Endothelial cell (in vitro differentiated cells): ENCODE data around the gene FOXK1. TPM values are rescaled to one million over a fixed set of nuclear protein-coding genes. Genes with fewer than 3 reads are reported as not detected.
"Not testable (repeated sequence)": the region's sequence is repeated elsewhere in the genome, so short reads cannot be mapped to it uniquely, and the experiment has no call there.

ENCODE experiments used
- DNase-seq: peaks from one replicate; pipeline ENCODE4 v3.0.0; 2021; ENCODE audit warnings: low spot score
- H3K27ac Mint-ChIP-seq: one replicate; pipeline ENCODE4 v1.8.0; 2021; ENCODE audit warnings: mixed read lengths, inconsistent platforms; ENCODE audit not compliant: unreplicated experiment
- H3K27me3 Mint-ChIP-seq: one replicate; pipeline ENCODE4 v1.8.0; 2021; ENCODE audit warnings: mild to moderate bottlenecking, moderate library complexity, mixed read lengths, inconsistent platforms; ENCODE audit not compliant: unreplicated experiment
- H3K36me3 Mint-ChIP-seq: one replicate; pipeline ENCODE4 v1.8.0; 2021; ENCODE audit warnings: mild to moderate bottlenecking, low read depth, mixed read lengths, inconsistent platforms; ENCODE audit not compliant: unreplicated experiment
- H3K4me1 Mint-ChIP-seq: one replicate; pipeline ENCODE4 v1.8.0; 2021; ENCODE audit warnings: mild to moderate bottlenecking, mixed read lengths, inconsistent platforms; ENCODE audit not compliant: unreplicated experiment
- H3K4me3 Mint-ChIP-seq: one replicate; pipeline ENCODE4 v1.8.0; 2021; ENCODE audit warnings: mild to moderate bottlenecking, mixed read lengths, inconsistent platforms; ENCODE audit not compliant: unreplicated experiment
- H3K9me3 Mint-ChIP-seq: one replicate; pipeline ENCODE4 v1.8.0; 2021; ENCODE audit warnings: mixed read lengths, inconsistent platforms; ENCODE audit not compliant: unreplicated experiment
- total RNA-seq: library from RNA; stranded (reverse); fragmentation: NEBNext Ultra II Directional; extraction: Animal tissue kit (Norgen Biotek cat#: 25700); gene quantifications from one replicate; pipeline ENCODE4 v1.2.1, GENCODE V29; 2021; ENCODE audit not compliant: unreplicated experiment
- TF ChIP-seq, protein P1 (sequence below): fragments of 200-600 bp; sonication (generic); IDR thresholded peaks from one replicate; pipeline ENCODE4 v1.5.0; 2021; ENCODE audit warnings: antibody characterized with exemption; ENCODE audit not compliant: unreplicated experiment

FOXK1 gene
- total RNA-seq, 1 donor from 2014 or later: 73.8 TPM

GRCh38 chr7:4641091-4641666 is 40.9 kb upstream of the FOXK1 start:
- Mint-ChIP-seq H3K36me3 (peaks cover 9% of the 10 kb centered on the region), H3K9me3 (peaks cover 17% of the 10 kb centered on the region), H3K27me3 (peaks cover 2% of the 10 kb centered on the region), H3K4me3 (no peak overlapping the region), H3K4me1 (no peaks in the 10 kb centered on the region), H3K27ac (no peak overlapping the region)
- TF ChIP-seq, protein P1, sequence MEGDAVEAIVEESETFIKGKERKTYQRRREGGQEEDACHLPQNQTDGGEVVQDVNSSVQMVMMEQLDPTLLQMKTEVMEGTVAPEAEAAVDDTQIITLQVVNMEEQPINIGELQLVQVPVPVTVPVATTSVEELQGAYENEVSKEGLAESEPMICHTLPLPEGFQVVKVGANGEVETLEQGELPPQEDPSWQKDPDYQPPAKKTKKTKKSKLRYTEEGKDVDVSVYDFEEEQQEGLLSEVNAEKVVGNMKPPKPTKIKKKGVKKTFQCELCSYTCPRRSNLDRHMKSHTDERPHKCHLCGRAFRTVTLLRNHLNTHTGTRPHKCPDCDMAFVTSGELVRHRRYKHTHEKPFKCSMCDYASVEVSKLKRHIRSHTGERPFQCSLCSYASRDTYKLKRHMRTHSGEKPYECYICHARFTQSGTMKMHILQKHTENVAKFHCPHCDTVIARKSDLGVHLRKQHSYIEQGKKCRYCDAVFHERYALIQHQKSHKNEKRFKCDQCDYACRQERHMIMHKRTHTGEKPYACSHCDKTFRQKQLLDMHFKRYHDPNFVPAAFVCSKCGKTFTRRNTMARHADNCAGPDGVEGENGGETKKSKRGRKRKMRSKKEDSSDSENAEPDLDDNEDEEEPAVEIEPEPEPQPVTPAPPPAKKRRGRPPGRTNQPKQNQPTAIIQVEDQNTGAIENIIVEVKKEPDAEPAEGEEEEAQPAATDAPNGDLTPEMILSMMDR: no peak
- DNase-seq: no peak

GRCh38 chr7:4641667-4642467 is 40.2 kb upstream of the FOXK1 start:
- Mint-ChIP-seq H3K4me1 (no peaks in the 10 kb centered on the region), H3K27ac (no peak overlapping the region), H3K27me3 (peaks cover 2% of the 10 kb centered on the region), H3K36me3 (peaks cover 9% of the 10 kb centered on the region), H3K9me3 (peaks cover 17% of the 10 kb centered on the region), H3K4me3 (no peak overlapping the region)
- DNase-seq: peak; percentile 26
- TF ChIP-seq, protein P1: no peak

- TF ChIP-seq, protein P1: no peak
- no peak overlapping the region for H3K27ac Mint-ChIP-seq
- H3K36me3 Mint-ChIP-seq: peaks cover 9% of the 10 kb centered on the region
- no peaks in the 10 kb centered on the region for H3K4me1 Mint-ChIP-seq
- no peak for DNase-seq
- peaks cover 17% of the 10 kb centered on the region for H3K9me3 Mint-ChIP-seq
- peak overlapping the region; percentile 56 for H3K4me3 Mint-ChIP-seq
- H3K27me3 Mint-ChIP-seq: peaks cover 2% of the 10 kb centered on the region
Measured at GRCh38 chr7:4642468-4643203, 39.5 kb upstream of the FOXK1 start.

DNA sequence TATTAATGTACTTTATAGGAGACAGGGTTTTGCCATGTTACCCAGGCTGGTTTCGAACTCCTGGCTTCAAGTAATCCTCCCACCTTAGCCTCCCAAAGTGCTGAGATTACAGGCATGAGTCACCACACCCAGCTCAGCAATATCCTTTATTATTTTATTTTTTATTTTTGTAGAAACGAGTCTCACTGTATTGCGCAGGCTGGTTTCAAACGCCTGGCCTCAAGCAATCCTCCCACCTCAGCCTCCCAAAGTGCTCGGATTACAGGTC is 39.0 kb upstream of the FOXK1 start:
- peaks cover 17% of the 10 kb centered on the region for H3K9me3 Mint-ChIP-seq
- not testable (repeated sequence) for H3K27me3 Mint-ChIP-seq, H3K4me1 Mint-ChIP-seq, H3K36me3 Mint-ChIP-seq, H3K27ac Mint-ChIP-seq, DNase-seq, H3K4me3 Mint-ChIP-seq

DNA sequence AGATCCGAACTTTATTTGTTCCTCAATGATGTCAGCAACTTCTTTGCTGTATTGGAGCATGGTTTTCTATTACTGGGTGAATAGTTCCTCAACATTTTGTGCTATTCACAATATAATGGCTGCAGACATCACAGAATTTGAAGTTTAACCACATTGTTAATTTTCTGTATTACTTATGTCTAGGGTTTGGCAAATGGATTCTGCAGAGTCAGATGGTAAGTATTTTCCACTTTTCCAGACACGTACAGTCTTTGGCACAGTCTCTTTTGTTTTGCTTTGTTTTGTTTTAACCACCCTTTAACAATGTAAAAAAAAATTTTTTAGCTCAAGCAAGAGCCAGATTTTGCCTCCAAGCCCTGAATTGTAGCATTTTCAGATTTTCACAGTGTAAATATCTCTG is 36.8 kb upstream of the FOXK1 start:
- no peaks in the 10 kb centered on the region for H3K36me3 Mint-ChIP-seq
- H3K27me3 Mint-ChIP-seq: no peaks in the 10 kb centered on the region
- no peaks in the 10 kb centered on the region for H3K4me1 Mint-ChIP-seq
- H3K4me3 Mint-ChIP-seq: no peak overlapping the region
- no peak for DNase-seq
- TF ChIP-seq, protein P1: no peak
- peaks cover 7% of the 10 kb centered on the region for H3K9me3 Mint-ChIP-seq
- H3K27ac Mint-ChIP-seq: no peak overlapping the region
